ENCODE measurements around the gene TIMP1. TPM values are rescaled to one million over a fixed set of nuclear protein-coding genes. Genes with fewer than 3 reads are reported as not detected.

TIMP1 gene
- total RNA-seq, 1 experiment from 2014 or later, result 3.9 TPM

DNA sequence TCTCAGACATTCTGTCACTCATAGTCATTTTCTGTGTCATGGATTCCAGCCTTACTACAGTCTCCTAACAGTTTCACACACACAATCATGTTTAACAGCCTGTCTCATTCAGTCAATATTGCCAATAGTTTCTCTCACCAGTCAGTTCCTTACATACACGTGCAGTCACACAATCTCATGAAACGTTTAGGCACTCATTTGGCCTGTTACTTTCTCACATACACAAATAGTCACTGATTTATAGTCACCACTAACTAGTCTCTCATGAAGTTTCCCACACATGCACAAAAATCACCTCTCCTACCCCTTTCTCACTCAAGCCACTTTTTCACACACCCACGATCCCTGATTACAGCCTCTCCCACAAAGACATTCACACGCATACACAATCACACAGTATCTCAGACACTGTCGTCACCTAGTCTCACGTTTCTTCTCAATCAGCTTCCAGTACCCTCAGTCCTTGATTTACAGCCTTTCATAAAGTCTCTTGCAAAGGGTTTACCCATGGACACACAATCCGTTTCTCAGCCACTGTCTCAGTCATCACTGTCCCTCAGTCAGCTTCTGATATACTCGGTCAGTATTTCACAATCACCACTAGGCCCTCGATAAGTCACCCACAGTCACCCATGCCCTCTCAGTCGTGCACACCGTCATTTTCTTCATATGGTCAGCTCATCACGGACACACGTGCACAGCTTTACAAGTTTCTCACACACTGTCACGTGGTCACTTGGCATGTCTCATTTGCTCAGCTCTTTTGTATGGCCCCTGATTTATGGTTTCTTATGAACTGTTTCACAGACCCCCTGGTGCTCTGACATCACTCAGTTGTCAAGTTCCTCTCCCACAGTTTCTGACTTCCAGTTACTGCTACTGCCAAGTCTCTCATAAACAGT lies 51.7 kb downstream of the TIMP1 start:
- H3K9me3 ChIP-seq, result no peaks in the 10 kb centered on the region
- no peaks in the 10 kb centered on the region for H3K4me1 Mint-ChIP-seq (ENCODE audit: low read depth, unreplicated experiment)
- H3K36me3 ChIP-seq (ENCODE audit: control insufficient read depth, insufficient read depth, low read length), result no peaks in the 10 kb centered on the region; the same call in 1 of the 2 replicates
- no TSS peak for BruUV-seq (replicated peaks)
- intact Hi-C loops (cut with micrococcal nuclease; ENCODE audit: unreplicated experiment), result no loop called here
- no peak overlapping the region for H3K27ac Mint-ChIP-seq (ENCODE audit: unreplicated experiment)
- no peaks in the 10 kb centered on the region for H3K9me3 Mint-ChIP-seq (ENCODE audit: unreplicated experiment)
- no peaks in the 10 kb centered on the region for H3K4me1 ChIP-seq
- TF ChIP-seq, protein P1, sequence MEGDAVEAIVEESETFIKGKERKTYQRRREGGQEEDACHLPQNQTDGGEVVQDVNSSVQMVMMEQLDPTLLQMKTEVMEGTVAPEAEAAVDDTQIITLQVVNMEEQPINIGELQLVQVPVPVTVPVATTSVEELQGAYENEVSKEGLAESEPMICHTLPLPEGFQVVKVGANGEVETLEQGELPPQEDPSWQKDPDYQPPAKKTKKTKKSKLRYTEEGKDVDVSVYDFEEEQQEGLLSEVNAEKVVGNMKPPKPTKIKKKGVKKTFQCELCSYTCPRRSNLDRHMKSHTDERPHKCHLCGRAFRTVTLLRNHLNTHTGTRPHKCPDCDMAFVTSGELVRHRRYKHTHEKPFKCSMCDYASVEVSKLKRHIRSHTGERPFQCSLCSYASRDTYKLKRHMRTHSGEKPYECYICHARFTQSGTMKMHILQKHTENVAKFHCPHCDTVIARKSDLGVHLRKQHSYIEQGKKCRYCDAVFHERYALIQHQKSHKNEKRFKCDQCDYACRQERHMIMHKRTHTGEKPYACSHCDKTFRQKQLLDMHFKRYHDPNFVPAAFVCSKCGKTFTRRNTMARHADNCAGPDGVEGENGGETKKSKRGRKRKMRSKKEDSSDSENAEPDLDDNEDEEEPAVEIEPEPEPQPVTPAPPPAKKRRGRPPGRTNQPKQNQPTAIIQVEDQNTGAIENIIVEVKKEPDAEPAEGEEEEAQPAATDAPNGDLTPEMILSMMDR (IDR thresholded peaks at IDR 0.05; ENCODE audit: insufficient read depth in 1 of 2, low read depth in 1 of 2, low read length in 1 of 2, severe bottlenecking in 1 of 2, unreplicated experiment in 1 of 2), result no peak
- ChIA-PET CTCF (no interaction called here), POLR2A (no interaction called here)
- no peak overlapping the region for H3K4me3 Mint-ChIP-seq (ENCODE audit: unreplicated experiment)
- H3K36me3 Mint-ChIP-seq (ENCODE audit: insufficient read depth, unreplicated experiment), result peaks cover 21% of the 10 kb centered on the region
- no peaks in the 10 kb centered on the region for H3K27me3 ChIP-seq (replicated peaks; ENCODE audit: control insufficient read depth, insufficient read depth, low read length)
- no peaks in the 10 kb centered on the region for H3K27me3 Mint-ChIP-seq (ENCODE audit: insufficient read depth, unreplicated experiment)
- DNase-seq, result no peak
- H3K4me3 ChIP-seq (ENCODE audit: low read depth, low read length), result no peak overlapping the region

DNA sequence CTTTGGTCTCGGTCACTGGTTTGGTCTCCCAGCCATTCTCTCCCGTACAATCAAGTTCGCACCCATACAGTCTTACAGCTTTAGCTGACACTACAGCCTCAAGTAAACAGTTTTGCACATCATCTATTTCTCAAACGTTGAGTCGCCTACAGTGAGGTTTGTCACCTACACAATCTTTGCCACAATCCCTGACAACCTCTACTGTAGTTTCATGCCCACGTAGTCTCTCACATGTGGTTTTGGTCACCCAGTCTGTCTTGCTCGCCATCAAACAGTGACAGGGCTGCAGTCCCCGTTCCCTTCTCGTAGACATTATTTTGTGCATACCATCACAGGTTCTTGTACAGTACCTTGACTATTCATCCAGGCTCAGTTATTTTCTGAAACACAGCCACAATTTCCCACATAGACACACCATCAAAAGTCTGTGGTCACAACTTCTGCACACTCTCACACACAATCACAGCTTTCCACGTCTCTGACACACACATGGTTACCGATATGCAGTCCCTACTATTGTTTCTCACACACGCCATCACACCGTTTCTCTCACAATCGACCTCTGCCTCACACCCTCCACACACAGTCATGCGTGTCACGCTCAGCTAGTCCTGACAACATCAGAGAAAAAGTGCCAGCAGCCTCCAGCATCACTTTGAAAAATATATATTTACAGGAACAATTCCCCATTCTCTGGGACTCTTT lies 52.8 kb downstream of the TIMP1 start:
- intact Hi-C loops (cut with micrococcal nuclease; ENCODE audit: unreplicated experiment), result no loop called here
- BruUV-seq (replicated peaks), result no TSS peak
- CTCF ChIA-PET, result no interaction called here

More for the DNA sequence above, 52.8 kb downstream of the TIMP1 start:
- H3K27ac Mint-ChIP-seq (ENCODE audit: unreplicated experiment), result no peak overlapping the region
- no peaks in the 10 kb centered on the region; the same call in 1 of the 2 replicates for H3K36me3 ChIP-seq (ENCODE audit: control insufficient read depth, insufficient read depth, low read length)
- no peaks in the 10 kb centered on the region for H3K4me1 Mint-ChIP-seq (ENCODE audit: low read depth, unreplicated experiment)
- no peaks in the 10 kb centered on the region for H3K9me3 ChIP-seq
- H3K4me3 ChIP-seq (ENCODE audit: low read depth, low read length), result no peak overlapping the region
- H3K36me3 Mint-ChIP-seq (ENCODE audit: insufficient read depth, unreplicated experiment), result peaks cover 32% of the 10 kb centered on the region
- POLR2A ChIA-PET, result no interaction called here
- H3K4me3 Mint-ChIP-seq (ENCODE audit: unreplicated experiment), result no peak overlapping the region
- no peaks in the 10 kb centered on the region for H3K9me3 Mint-ChIP-seq (ENCODE audit: unreplicated experiment)
- DNase-seq, result no peak
- TF ChIP-seq, protein P1 (IDR thresholded peaks at IDR 0.05; ENCODE audit: insufficient read depth in 1 of 2, low read depth in 1 of 2, low read length in 1 of 2, severe bottlenecking in 1 of 2, unreplicated experiment in 1 of 2), result no peak
- no peaks in the 10 kb centered on the region for H3K27me3 ChIP-seq (replicated peaks; ENCODE audit: control insufficient read depth, insufficient read depth, low read length)
- no peaks in the 10 kb centered on the region for H3K27me3 Mint-ChIP-seq (ENCODE audit: insufficient read depth, unreplicated experiment)
- no peaks in the 10 kb centered on the region for H3K4me1 ChIP-seq

Small RNAs within 50 kb of the gene (microRNA-seq; reads per million reads assigned to microRNA genes)
- gene MIR4769, result not detected

Other genes starting within 250 kb of the TIMP1 start
- gene ZNF157, start 211.9 kb upstream of the TIMP1 start, total RNA-seq (2022), result not detected in 2 replicates
- 5.1 and 6.6 TPM in 2 replicates for gene ZNF41, start 99.2 kb upstream of the TIMP1 start, total RNA-seq (2022)
- gene ARAF, start 21.2 kb upstream of the TIMP1 start, total RNA-seq (2022), result 65.4 and 68.5 TPM in 2 replicates
- gene SYN1, start 37.4 kb downstream of the TIMP1 start, total RNA-seq (2022), result not detected in 2 replicates
- 0.34 and 0.88 TPM in 2 replicates for gene CFP, start 47.5 kb downstream of the TIMP1 start, total RNA-seq (2022)
- 28.9 and 29.3 TPM in 2 replicates for gene ELK1, start 68.1 kb downstream of the TIMP1 start, total RNA-seq (2022)
- 116 and 120 TPM in 2 replicates for gene UXT, start 76.7 kb downstream of the TIMP1 start, total RNA-seq (2022)

All from Caco-2 (cell line).